ENCODE measurements around the gene ATG7. TPM values are rescaled to one million over a fixed set of nuclear protein-coding genes. Genes with fewer than 3 reads are reported as not detected.
"Not testable (repeated sequence)": the region's sequence is repeated elsewhere in the genome, so short reads cannot be mapped to it uniquely, and the experiment has no call there.

ATG7 gene
- total and polyA plus RNA-seq, 5 donors from 2014 or later, result 13.4 to 42.2 (median 15.3) TPM

- H3K27ac Mint-ChIP-seq, result peak overlapping the region in 2 of 3 donors; percentile 3 to 29
- H3K9me3 Mint-ChIP-seq, result no peaks in the 10 kb centered on the region
- H3K36me3 Mint-ChIP-seq, result peaks cover 36% of the 10 kb centered on the region
- peaks cover 3% of the 10 kb centered on the region for H3K36me3 ChIP-seq (ENCODE audit: control insufficient read depth, insufficient read depth, low read length)
- H3K27me3 Mint-ChIP-seq, result no peaks in the 10 kb centered on the region
- H3K27me3 ChIP-seq (ENCODE audit: control insufficient read depth, insufficient read depth, low read length), result no peaks in the 10 kb centered on the region
- no peaks in the 10 kb centered on the region for H3K4me1 ChIP-seq (ENCODE audit: control insufficient read depth, insufficient read depth, low read length, poor library complexity, severe bottlenecking)
- DNase-seq (no peak), ATAC-seq (ENCODE audit: low read depth in 2 of 2) (no peak)
- H3K4me1 Mint-ChIP-seq, result peaks cover 5 to 46% (median 25%) of the 10 kb centered on the region in 4 donors
- H3K4me3 ChIP-seq (ENCODE audit: low read depth, low read length), result no peak overlapping the region
- no peak overlapping the region for H3K4me3 Mint-ChIP-seq
- no peaks in the 10 kb centered on the region for H3K9me3 ChIP-seq (ENCODE audit: control insufficient read depth in 2 of 2, low read length in 2 of 2)
- no peak overlapping the region for H3K27ac ChIP-seq (ENCODE audit: insufficient read depth, low read length, poor library complexity, severe bottlenecking)
Measured at GRCh38 chr3:11591391-11592282, 319.4 kb downstream of the ATG7 start.

- Histone ChIP-seq H3K27me3 (ENCODE audit: control insufficient read depth, insufficient read depth, low read length) (no peaks in the 10 kb centered on the region), H3K36me3 (ENCODE audit: control insufficient read depth, insufficient read depth, low read length) (peaks cover 3% of the 10 kb centered on the region), H3K9me3 (ENCODE audit: control insufficient read depth in 2 of 2, low read length in 2 of 2) (no peaks in the 10 kb centered on the region), H3K4me3 (ENCODE audit: low read depth, low read length) (no peak overlapping the region), H3K4me1 (ENCODE audit: control insufficient read depth, insufficient read depth, low read length, poor library complexity, severe bottlenecking) (no peaks in the 10 kb centered on the region), H3K27ac (ENCODE audit: insufficient read depth, low read length, poor library complexity, severe bottlenecking) (no peak overlapping the region)
- peaks cover 39% of the 10 kb centered on the region for H3K36me3 Mint-ChIP-seq
- H3K4me3 Mint-ChIP-seq, result no peak overlapping the region
- DNase-seq (no peak), ATAC-seq (ENCODE audit: low read depth in 2 of 2) (no peak)
- peak overlapping the region in 1 of 3 donors; percentile 3 for H3K27ac Mint-ChIP-seq
- H3K9me3 Mint-ChIP-seq, result no peaks in the 10 kb centered on the region
- H3K4me1 Mint-ChIP-seq, result peaks cover 5 to 45% (median 25%) of the 10 kb centered on the region in 4 donors
- H3K27me3 Mint-ChIP-seq, result no peaks in the 10 kb centered on the region
Measured at GRCh38 chr3:11592445-11593298, 320.5 kb downstream of the ATG7 start.

GRCh38 chr3:11593318-11594034 is 321.3 kb downstream of the ATG7 start:
- DNase-seq (no peak), ATAC-seq (ENCODE audit: low read depth in 2 of 2) (no peak)
- peak overlapping the region in 1 of 3 donors; percentile 3 for H3K27ac Mint-ChIP-seq
- H3K9me3 ChIP-seq (ENCODE audit: control insufficient read depth in 2 of 2, low read length in 2 of 2), result no peaks in the 10 kb centered on the region
- H3K9me3 Mint-ChIP-seq, result peaks cover 0 to 4% (median 0%) of the 10 kb centered on the region in 7 donors
- peaks cover 3% of the 10 kb centered on the region for H3K36me3 ChIP-seq (ENCODE audit: control insufficient read depth, insufficient read depth, low read length)
- no peaks in the 10 kb centered on the region for H3K4me1 ChIP-seq (ENCODE audit: control insufficient read depth, insufficient read depth, low read length, poor library complexity, severe bottlenecking)
- H3K4me3 ChIP-seq (ENCODE audit: low read depth, low read length), result no peak overlapping the region
- no peak overlapping the region for H3K4me3 Mint-ChIP-seq
- peaks cover 5 to 40% (median 23%) of the 10 kb centered on the region in 4 donors for H3K4me1 Mint-ChIP-seq
- no peaks in the 10 kb centered on the region for H3K27me3 ChIP-seq (ENCODE audit: control insufficient read depth, insufficient read depth, low read length)
- H3K27ac ChIP-seq (ENCODE audit: insufficient read depth, low read length, poor library complexity, severe bottlenecking), result no peak overlapping the region
- peaks cover 39% of the 10 kb centered on the region for H3K36me3 Mint-ChIP-seq
- H3K27me3 Mint-ChIP-seq, result no peaks in the 10 kb centered on the region

- H3K9me3 ChIP-seq (ENCODE audit: control insufficient read depth in 2 of 2, low read length in 2 of 2); H3K27me3 Mint-ChIP-seq; H3K36me3 ChIP-seq (ENCODE audit: control insufficient read depth, insufficient read depth, low read length); H3K4me3 ChIP-seq (ENCODE audit: low read depth, low read length); H3K27ac ChIP-seq (ENCODE audit: insufficient read depth, low read length, poor library complexity, severe bottlenecking); H3K4me3 Mint-ChIP-seq; H3K9me3 Mint-ChIP-seq; ATAC-seq (ENCODE audit: low read depth in 2 of 2); H3K27me3 ChIP-seq (ENCODE audit: control insufficient read depth, insufficient read depth, low read length); DNase-seq; H3K4me1 ChIP-seq (ENCODE audit: control insufficient read depth, insufficient read depth, low read length, poor library complexity, severe bottlenecking); H3K27ac Mint-ChIP-seq: not testable (repeated sequence)
- H3K4me1 Mint-ChIP-seq, result peaks cover 5 to 33% (median 19%) of the 10 kb centered on the region in 4 donors
- peaks cover 40% of the 10 kb centered on the region for H3K36me3 Mint-ChIP-seq
Measured at GRCh38 chr3:11595024-11595423, 322.8 kb downstream of the ATG7 start.

- H3K4me1 Mint-ChIP-seq, result peaks cover 0 to 26% (median 17%) of the 10 kb centered on the region in 4 donors
- H3K36me3 Mint-ChIP-seq, result peaks cover 52% of the 10 kb centered on the region
- no peaks in the 10 kb centered on the region for H3K27me3 Mint-ChIP-seq
- Histone ChIP-seq H3K36me3 (ENCODE audit: control insufficient read depth, insufficient read depth, low read length) (peaks cover 20% of the 10 kb centered on the region), H3K4me1 (ENCODE audit: control insufficient read depth, insufficient read depth, low read length, poor library complexity, severe bottlenecking) (no peaks in the 10 kb centered on the region), H3K27me3 (ENCODE audit: control insufficient read depth, insufficient read depth, low read length) (no peaks in the 10 kb centered on the region), H3K4me3 (ENCODE audit: low read depth, low read length) (no peak overlapping the region), H3K9me3 (ENCODE audit: control insufficient read depth in 2 of 2, low read length in 2 of 2) (no peaks in the 10 kb centered on the region), H3K27ac (ENCODE audit: insufficient read depth, low read length, poor library complexity, severe bottlenecking) (no peak overlapping the region)
- ATAC-seq (ENCODE audit: low read depth in 2 of 2) (no peak), DNase-seq (no peak)
- H3K4me3 Mint-ChIP-seq, result no peak overlapping the region
- H3K27ac Mint-ChIP-seq, result peak overlapping the region in 1 of 3 donors; percentile 21
- peaks cover 0 to 4% (median 0%) of the 10 kb centered on the region in 7 donors for H3K9me3 Mint-ChIP-seq
Measured at GRCh38 chr3:11596387-11596786, 324.2 kb downstream of the ATG7 start.

GRCh38 chr3:11600501-11601282 is 328.5 kb downstream of the ATG7 start:
- no peak for ATAC-seq (ENCODE audit: low read depth in 2 of 2)

More at GRCh38 chr3:11600501-11601282, 328.5 kb downstream of the ATG7 start:
- H3K27me3 ChIP-seq (ENCODE audit: control insufficient read depth, insufficient read depth, low read length), result no peaks in the 10 kb centered on the region
- Mint-ChIP-seq H3K27me3 (no peaks in the 10 kb centered on the region), H3K36me3 (peaks cover 43% of the 10 kb centered on the region), H3K4me3 (no peak overlapping the region), H3K4me1 (peaks cover 0 to 15% (median 14%) of the 10 kb centered on the region in 4 donors), H3K27ac (peak overlapping the region in 1 of 3 donors; percentile 22), H3K9me3 (peaks cover 0 to 4% (median 0%) of the 10 kb centered on the region in 7 donors)
- no peaks in the 10 kb centered on the region for H3K9me3 ChIP-seq (ENCODE audit: control insufficient read depth in 2 of 2, low read length in 2 of 2)
- H3K4me1 ChIP-seq (ENCODE audit: control insufficient read depth, insufficient read depth, low read length, poor library complexity, severe bottlenecking), result no peaks in the 10 kb centered on the region
- H3K4me3 ChIP-seq (ENCODE audit: low read depth, low read length), result no peak overlapping the region
- no peak overlapping the region for H3K27ac ChIP-seq (ENCODE audit: insufficient read depth, low read length, poor library complexity, severe bottlenecking)
- peaks cover 19% of the 10 kb centered on the region for H3K36me3 ChIP-seq (ENCODE audit: control insufficient read depth, insufficient read depth, low read length)
- DNase-seq, result no peak
